Measurements from ENCODE around the gene CCDC80.

DNA sequence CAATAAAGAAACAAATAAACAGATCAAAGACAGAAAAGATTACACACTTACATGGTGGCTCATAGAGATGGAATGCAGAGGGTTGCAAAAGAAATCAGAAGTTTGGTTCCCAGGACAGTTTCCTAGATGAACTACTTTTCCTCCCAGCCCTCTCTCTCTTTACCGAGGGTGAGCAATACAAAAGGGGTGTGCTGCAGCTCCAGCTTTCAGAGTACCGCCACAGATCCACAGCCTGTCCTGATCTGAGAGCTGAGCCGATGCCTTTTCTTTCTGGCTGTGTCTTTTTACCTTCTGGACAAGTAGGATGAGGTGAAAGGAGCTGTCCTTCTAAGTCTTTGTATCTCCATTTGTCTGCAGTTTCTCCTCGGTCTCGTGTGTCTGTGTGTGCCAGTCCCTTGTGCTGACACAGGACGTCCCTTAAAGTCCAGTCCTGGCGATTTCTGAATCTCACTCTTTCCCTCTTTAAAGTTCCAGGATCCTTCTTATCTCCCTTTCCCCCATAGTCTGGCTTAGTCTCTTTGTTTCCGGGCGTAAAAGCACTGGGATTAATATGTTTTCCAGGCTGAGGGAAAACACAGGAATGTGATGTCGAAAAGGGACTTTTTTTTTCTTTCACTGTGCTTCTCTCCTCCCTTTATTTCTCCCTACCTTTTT, 540 bp downstream of the CCDC80 start:
- TF ChIP-seq, protein P1, sequence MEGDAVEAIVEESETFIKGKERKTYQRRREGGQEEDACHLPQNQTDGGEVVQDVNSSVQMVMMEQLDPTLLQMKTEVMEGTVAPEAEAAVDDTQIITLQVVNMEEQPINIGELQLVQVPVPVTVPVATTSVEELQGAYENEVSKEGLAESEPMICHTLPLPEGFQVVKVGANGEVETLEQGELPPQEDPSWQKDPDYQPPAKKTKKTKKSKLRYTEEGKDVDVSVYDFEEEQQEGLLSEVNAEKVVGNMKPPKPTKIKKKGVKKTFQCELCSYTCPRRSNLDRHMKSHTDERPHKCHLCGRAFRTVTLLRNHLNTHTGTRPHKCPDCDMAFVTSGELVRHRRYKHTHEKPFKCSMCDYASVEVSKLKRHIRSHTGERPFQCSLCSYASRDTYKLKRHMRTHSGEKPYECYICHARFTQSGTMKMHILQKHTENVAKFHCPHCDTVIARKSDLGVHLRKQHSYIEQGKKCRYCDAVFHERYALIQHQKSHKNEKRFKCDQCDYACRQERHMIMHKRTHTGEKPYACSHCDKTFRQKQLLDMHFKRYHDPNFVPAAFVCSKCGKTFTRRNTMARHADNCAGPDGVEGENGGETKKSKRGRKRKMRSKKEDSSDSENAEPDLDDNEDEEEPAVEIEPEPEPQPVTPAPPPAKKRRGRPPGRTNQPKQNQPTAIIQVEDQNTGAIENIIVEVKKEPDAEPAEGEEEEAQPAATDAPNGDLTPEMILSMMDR (tag by site-specific recombination; IDR thresholded peaks at IDR 0.05) = no peak
- TF ChIP-seq BCL11A (tag by site-specific recombination; IDR thresholded peaks at IDR 0.05; ENCODE audit: low read depth) (no peak), SETDB1 (IDR thresholded peaks at IDR 0.05; ENCODE audit: insufficient read length, low read length) (no peak), ATF2 (tag by site-specific recombination; IDR thresholded peaks at IDR 0.05; ENCODE audit: low read depth) (no peak), ZNF510 (tag by site-specific recombination; IDR thresholded peaks at IDR 0.05; ENCODE audit: insufficient replicate concordance) (no peak), ZNF561 (tag by site-specific recombination; IDR thresholded peaks at IDR 0.05; ENCODE audit: borderline replicate concordance) (no peak), KLF16 (tag by site-specific recombination; IDR thresholded peaks at IDR 0.05) (no peak), ZSCAN16 (tag by site-specific recombination; IDR thresholded peaks at IDR 0.05) (no peak), ZNF521 (tag by site-specific recombination; IDR thresholded peaks at IDR 0.05) (no peak)
- TF ChIP-seq, protein P2, sequence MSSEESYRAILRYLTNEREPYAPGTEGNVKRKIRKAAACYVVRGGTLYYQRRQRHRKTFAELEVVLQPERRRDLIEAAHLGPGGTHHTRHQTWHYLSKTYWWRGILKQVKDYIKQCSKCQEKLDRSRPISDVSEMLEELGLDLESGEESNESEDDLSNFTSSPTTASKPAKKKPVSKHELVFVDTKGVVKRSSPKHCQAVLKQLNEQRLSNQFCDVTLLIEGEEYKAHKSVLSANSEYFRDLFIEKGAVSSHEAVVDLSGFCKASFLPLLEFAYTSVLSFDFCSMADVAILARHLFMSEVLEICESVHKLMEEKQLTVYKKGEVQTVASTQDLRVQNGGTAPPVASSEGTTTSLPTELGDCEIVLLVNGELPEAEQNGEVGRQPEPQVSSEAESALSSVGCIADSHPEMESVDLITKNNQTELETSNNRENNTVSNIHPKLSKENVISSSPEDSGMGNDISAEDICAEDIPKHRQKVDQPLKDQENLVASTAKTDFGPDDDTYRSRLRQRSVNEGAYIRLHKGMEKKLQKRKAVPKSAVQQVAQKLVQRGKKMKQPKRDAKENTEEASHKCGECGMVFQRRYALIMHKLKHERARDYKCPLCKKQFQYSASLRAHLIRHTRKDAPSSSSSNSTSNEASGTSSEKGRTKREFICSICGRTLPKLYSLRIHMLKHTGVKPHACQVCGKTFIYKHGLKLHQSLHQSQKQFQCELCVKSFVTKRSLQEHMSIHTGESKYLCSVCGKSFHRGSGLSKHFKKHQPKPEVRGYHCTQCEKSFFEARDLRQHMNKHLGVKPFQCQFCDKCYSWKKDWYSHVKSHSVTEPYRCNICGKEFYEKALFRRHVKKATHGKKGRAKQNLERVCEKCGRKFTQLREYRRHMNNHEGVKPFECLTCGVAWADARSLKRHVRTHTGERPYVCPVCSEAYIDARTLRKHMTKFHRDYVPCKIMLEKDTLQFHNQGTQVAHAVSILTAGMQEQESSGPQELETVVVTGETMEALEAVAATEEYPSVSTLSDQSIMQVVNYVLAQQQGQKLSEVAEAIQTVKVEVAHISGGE (tag by site-specific recombination; conservative IDR thresholded peaks at IDR 0.05; ENCODE audit: low read depth) = no peak
